HepG2 (cell line): ENCODE measurements around the gene DRD3. TPM values are rescaled to one million over a fixed set of nuclear protein-coding genes. Genes with fewer than 3 reads are reported as not detected.

ENCODE experiments used
- ATAC-seq: fragments of 200-7000 bp; cut with Tn5 transposase; 3 replicates; pipeline ENCODE4 v1.9.1; 2020; ENCODE audit warnings: mild to moderate bottlenecking, moderate library complexity
- BruUV-seq: library from RNA; stranded (reverse); fragments of 400-500 nt; replicated peaks from 2 replicates; lab custom pipeline; 2021; lab: Mats Ljungman, UMichigan
- CTCF ChIA-PET: fragments of 300-600 bp; formaldehyde crosslinking; extraction: SDS; loops from one replicate; lab custom pipeline; 2021; ENCODE audit warnings: low total read pairs, inconsistent platforms, low intra/inter-chr PET ratio; lab: Yijun Ruan, JAX
- POLR2A ChIA-PET: fragments of 350-600 bp; sonication (Branson Sonifier 250); formaldehyde crosslinking; loops from one replicate; lab custom pipeline; 2020; ENCODE audit warnings: antibody characterized with exemption, inconsistent platforms; lab: Yijun Ruan, JAX
- DNase-seq: peaks from one replicate; pipeline ENCODE4 v3.0.0-alpha.2; 2015; ENCODE audit warnings: low spot score
- FAIRE-seq: peaks from 3 replicates; lab custom pipeline; 2011; peaks lifted over from hg19 to GRCh38; lab: Jason Lieb, UNC
- H2AFZ ChIP-seq: one replicate; pipeline ENCODE4 v1.6.1; 2011; ENCODE audit warnings: low read length, inconsistent platforms
- H3K27ac ChIP-seq: fragments of 300-600 bp; 3 replicates; pipeline ENCODE4 v1.8.0; 2011; ENCODE audit warnings: mixed run types, mild to moderate bottlenecking, mixed read lengths, low read length, inconsistent platforms; ENCODE audit not compliant: insufficient read depth; ENCODE audit errors: extremely low read length
- H3K27me3 ChIP-seq, 2 experiments: fragments of 200-600 bp in 1 of 2; 2 replicates in 1 of 2; 3 replicates in 1 of 2; pipeline versions ENCODE4 v1.6.0 to v1.8.0; 2011; ENCODE audit warnings: low read length in 2 of 2, mild to moderate bottlenecking in 2 of 2, moderate library complexity in 2 of 2, inconsistent platforms in 1 of 2; ENCODE audit not compliant: insufficient read depth in 2 of 2, control insufficient read depth in 1 of 2
- H3K36me3 ChIP-seq, 2 experiments: fragments of 200-600 bp in 1 of 2; replicated peaks in 1 of 2; 2 replicates in 1 of 2; 3 replicates in 1 of 2; pipeline versions ENCODE4 v1.5.1 to v1.8.0; 2011; ENCODE audit warnings: low read length in 2 of 2, inconsistent platforms in 1 of 2; ENCODE audit not compliant: insufficient read depth in 2 of 2, control insufficient read depth in 1 of 2
- H3K4me1 ChIP-seq: 2 replicates; pipeline ENCODE4 v1.5.1; 2012; ENCODE audit warnings: low read length, inconsistent platforms; ENCODE audit not compliant: insufficient read depth
- H3K4me2 ChIP-seq: 2 replicates; pipeline ENCODE4 v1.6.0; 2011; ENCODE audit warnings: low read depth, low read length, inconsistent platforms
- H3K4me3 ChIP-seq, 3 experiments: fragments of 200-600 bp in 1 of 3; sonication (generic), shearing (Covaris generic) in 1 of 3; replicated peaks in 1 of 3; 2 replicates each; pipeline ENCODE4 v1.5.1; 2011 to 2016; ENCODE audit warnings: low read length in 3 of 3, inconsistent platforms in 2 of 3, low read depth in 2 of 3, mild to moderate bottlenecking in 2 of 3, control low read depth in 1 of 3, mixed read lengths in 1 of 3; ENCODE audit not compliant: insufficient read depth in 1 of 3
- H3K79me2 ChIP-seq: one replicate; pipeline ENCODE4 v1.6.1; 2011; ENCODE audit warnings: low read length, inconsistent platforms; ENCODE audit not compliant: insufficient read depth
- H3K9ac ChIP-seq: 2 replicates; pipeline ENCODE4 v1.6.0; 2011; ENCODE audit warnings: mild to moderate bottlenecking, low read depth, low read length, inconsistent platforms; ENCODE audit not compliant: insufficient read depth
- H3K9me3 ChIP-seq: 2 replicates; pipeline ENCODE4 v1.5.1; 2012; ENCODE audit warnings: mild to moderate bottlenecking, low read length
- H4K20me1 ChIP-seq: 2 replicates; pipeline ENCODE4 v1.6.0; 2011; ENCODE audit warnings: inconsistent platforms, mild to moderate bottlenecking, low read length, moderate library complexity; ENCODE audit not compliant: insufficient read depth
- EHMT2 ChIP-seq: fragments of 200-600 bp; sonication (generic); IDR thresholded peaks from 2 replicates; pipeline ENCODE4 v1.7.0; 2017; ENCODE audit warnings: antibody characterized with exemption, low read depth, low read length, borderline replicate concordance
- HDAC6 ChIP-seq: fragments of 200-600 bp; sonication (generic); IDR thresholded peaks from 2 replicates; pipeline ENCODE4 v1.7.0; 2017; ENCODE audit warnings: mild to moderate bottlenecking, antibody characterized with exemption, low read length, low read depth
- KMT2A ChIP-seq: sonication (generic); formaldehyde crosslinking; IDR thresholded peaks from 2 replicates; pipeline ENCODE4 v1.4.0; 2020; ENCODE audit warnings: missing genetic modification reagents
- MAFK ChIP-seq, 2 experiments: IDR thresholded peaks in 1 of 2; conservative IDR thresholded peaks in 1 of 2; 2 replicates each; pipeline ENCODE4 v1.6.1; 2011; ENCODE audit warnings: improper control_type of control experiment in 2 of 2, low read length in 2 of 2
- MYNN ChIP-seq: sonication (generic); formaldehyde crosslinking; IDR thresholded peaks from 2 replicates; pipeline ENCODE4 v1.4.0; 2020; ENCODE audit warnings: mild to moderate bottlenecking, low read depth, missing genetic modification reagents
- NFE2L1 ChIP-seq: sonication (generic); formaldehyde crosslinking; IDR thresholded peaks from 2 replicates; pipeline ENCODE4 v1.4.0; 2020; ENCODE audit warnings: missing genetic modification reagents, mild to moderate bottlenecking, borderline replicate concordance
- NRL ChIP-seq: sonication (generic); formaldehyde crosslinking; IDR thresholded peaks from 2 replicates; pipeline ENCODE4 v1.5.0; 2020; ENCODE audit warnings: missing genetic modification reagents, mild to moderate bottlenecking, moderate library complexity, borderline replicate concordance
- RFXANK ChIP-seq: IDR thresholded peaks from 2 replicates; pipeline ENCODE4 v1.6.1; 2016
- SIN3A ChIP-seq: IDR thresholded peaks from 2 replicates; pipeline ENCODE4 v1.6.1; 2011; ENCODE audit warnings: low read depth, mild to moderate bottlenecking, control low read depth, low read length, borderline replicate concordance
- SRSF4 ChIP-seq: fragments of 200-400 bp; formaldehyde crosslinking; IDR thresholded peaks from one replicate; pipeline ENCODE4 v1.6.1; 2018; ENCODE audit warnings: mild to moderate bottlenecking, low read depth, low read length, moderate library complexity; ENCODE audit not compliant: poor library complexity, severe bottlenecking
- ZNF17 ChIP-seq: sonication (generic); formaldehyde crosslinking; IDR thresholded peaks from 2 replicates; pipeline ENCODE4 v1.5.0; 2020; ENCODE audit warnings: mild to moderate bottlenecking, missing genetic modification reagents
- ZNF44 ChIP-seq: sonication (generic); formaldehyde crosslinking; IDR thresholded peaks from 2 replicates; pipeline ENCODE4 v1.5.1; 2020; ENCODE audit warnings: mild to moderate bottlenecking, missing genetic modification reagents
- ZNF549 ChIP-seq: sonication (generic); formaldehyde crosslinking; IDR thresholded peaks from 2 replicates; pipeline ENCODE4 v1.5.0; 2020; ENCODE audit warnings: missing genetic modification reagents
- ZNF619 ChIP-seq: sonication (generic); formaldehyde crosslinking; IDR thresholded peaks from 2 replicates; pipeline ENCODE4 v1.4.0; 2020; ENCODE audit warnings: mild to moderate bottlenecking, missing genetic modification reagents
- ZNF674 ChIP-seq: sonication (generic); formaldehyde crosslinking; IDR thresholded peaks from 2 replicates; pipeline ENCODE4 v1.5.0; 2020; ENCODE audit warnings: low read depth, mild to moderate bottlenecking, missing genetic modification reagents
- ZNF83 ChIP-seq: sonication (generic); formaldehyde crosslinking; IDR thresholded peaks from 2 replicates; pipeline ENCODE4 v1.4.0; 2020; ENCODE audit warnings: missing genetic modification reagents, mild to moderate bottlenecking, borderline replicate concordance
- WGBS: methylation state at CpG from one replicate; pipeline ENCODE4 v1.1.6; 2017; ENCODE audit warnings: low lambda C conversion rate; 5-methylcytosine and 5-hydroxymethylcytosine counted together
- in situ Hi-C: cut with HindIII; loops from 2 replicates; pipeline ENCODE4 v1.10.0; 2017; ENCODE audit warnings: low pct_unique_long_range_greater_than_20kb; ENCODE audit not compliant: extremely low pct_ligation_motif_present
- intact Hi-C: fragments of 100-400 bp; cut with micrococcal nuclease; formaldehyde crosslinking; loops from one replicate; pipeline ENCODE4 v1.10.0; 2022; ENCODE audit not compliant: unreplicated experiment
- polyA plus RNA-seq, 8 experiments: library from polyadenylated mRNA; depleted of rRNA in 3 of 8; stranded (reverse) in 7 of 8; unstranded in 1 of 8; fragments of >200 nt; fragmentation: Illumina TruSeq in 4 of 8; extraction: Trizol in 4 of 8; gene quantifications; 2 replicates each; pipeline versions ENCODE4 v1.2.1 to v1.2.3, GENCODE V29; 2011 to 2016; ENCODE audit warnings: low read depth in 4 of 8, missing spikeins in 1 of 8, mixed read lengths in 1 of 8; ENCODE audit not compliant: insufficient read depth in 1 of 8
- total RNA-seq, 5 experiments: library from RNA; depleted of rRNA; stranded (reverse); fragments of >200 nt; fragmentation: Illumina TruSeq; extraction: Trizol; gene quantifications; 2 replicates each; pipeline ENCODE4 v1.2.3, GENCODE V29; 2016; ENCODE audit warnings: low read depth in 1 of 5
- TF ChIP-seq, protein P1 (sequence below): sonication (generic); formaldehyde crosslinking; IDR thresholded peaks from 2 replicates; pipeline ENCODE4 v1.8.1; 2023; ENCODE audit warnings: mild to moderate bottlenecking, missing genetic modification reagents
- TF ChIP-seq, protein P2 (sequence below): sonication (generic); formaldehyde crosslinking; IDR thresholded peaks from 2 replicates; pipeline ENCODE4 v1.8.0; 2022; ENCODE audit warnings: missing genetic modification reagents, mild to moderate bottlenecking, moderate library complexity, borderline replicate concordance

Gene DRD3
- total and polyA plus RNA-seq, 2 of the 13 experiments (the other 11 are each of a cell fraction or from before 2014, with no cell fraction given): not detected

DNA sequence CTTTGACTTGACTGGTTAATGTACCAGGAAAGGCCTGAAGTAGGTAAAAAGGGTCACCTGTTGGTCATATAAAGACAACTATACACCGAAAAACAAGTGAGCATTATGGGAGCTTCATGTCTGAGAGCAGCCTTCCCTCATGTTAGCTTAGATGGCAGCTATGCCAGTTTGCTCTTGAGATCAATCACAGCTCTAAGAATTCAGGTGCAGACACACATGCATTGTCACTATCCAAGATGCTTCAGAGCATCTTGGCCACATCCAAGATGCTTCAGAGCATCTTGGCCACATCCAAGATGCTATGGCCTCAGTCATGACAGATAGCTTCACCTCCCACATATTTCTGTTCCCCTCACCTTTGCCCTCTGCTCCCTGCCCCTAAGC is 43.0 kb upstream of the DRD3 start:
- DNase-seq (no peak), ATAC-seq (no peak), FAIRE-seq (no peak)
- WGBS: no CpG with 5 or more reads among the region's 1 CpG
- no peak overlapping the region for H3K4me2 ChIP-seq
- intact Hi-C loops: no loop called here
- no peaks in the 10 kb centered on the region for H3K4me1 ChIP-seq
- H3K4me3 ChIP-seq: no peak overlapping the region
- peaks cover 12% of the 10 kb centered on the region for H3K9me3 ChIP-seq
- no peaks in the 10 kb centered on the region for H3K79me2 ChIP-seq
- no peak overlapping the region for H3K9ac ChIP-seq
- no peaks in the 10 kb centered on the region for H4K20me1 ChIP-seq
- H3K27ac ChIP-seq: no peak overlapping the region
- no peak overlapping the region for H2AFZ ChIP-seq
- TF ChIP-seq NFE2L1 (CRISPR knock-in tag) (no peak), ZNF619 (CRISPR knock-in tag) (no peak), EHMT2 (no peak), NRL (CRISPR knock-in tag) (no peak), SRSF4 (no peak), ZNF549 (CRISPR knock-in tag) (no peak), SIN3A (no peak), HDAC6 (no peak), KMT2A (no peak), ZNF44 (CRISPR knock-in tag) (no peak), ZNF17 (CRISPR knock-in tag) (no peak), RFXANK (no peak), MYNN (no peak), ZNF83 (CRISPR knock-in tag) (no peak), MAFK (conservative IDR thresholded peaks at IDR 0.05 in 1 of 2, IDR thresholded peaks at IDR 0.05 in 1 of 2; ENCODE audit: low read length in 2 of 2) (no peak), ZNF674 (CRISPR knock-in tag) (no peak)
- TF ChIP-seq, protein P1, sequence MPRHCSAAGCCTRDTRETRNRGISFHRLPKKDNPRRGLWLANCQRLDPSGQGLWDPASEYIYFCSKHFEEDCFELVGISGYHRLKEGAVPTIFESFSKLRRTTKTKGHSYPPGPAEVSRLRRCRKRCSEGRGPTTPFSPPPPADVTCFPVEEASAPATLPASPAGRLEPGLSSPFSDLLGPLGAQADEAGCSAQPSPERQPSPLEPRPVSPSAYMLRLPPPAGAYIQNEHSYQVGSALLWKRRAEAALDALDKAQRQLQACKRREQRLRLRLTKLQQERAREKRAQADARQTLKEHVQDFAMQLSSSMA (CRISPR knock-in tag): no peak
- TF ChIP-seq, protein P2, sequence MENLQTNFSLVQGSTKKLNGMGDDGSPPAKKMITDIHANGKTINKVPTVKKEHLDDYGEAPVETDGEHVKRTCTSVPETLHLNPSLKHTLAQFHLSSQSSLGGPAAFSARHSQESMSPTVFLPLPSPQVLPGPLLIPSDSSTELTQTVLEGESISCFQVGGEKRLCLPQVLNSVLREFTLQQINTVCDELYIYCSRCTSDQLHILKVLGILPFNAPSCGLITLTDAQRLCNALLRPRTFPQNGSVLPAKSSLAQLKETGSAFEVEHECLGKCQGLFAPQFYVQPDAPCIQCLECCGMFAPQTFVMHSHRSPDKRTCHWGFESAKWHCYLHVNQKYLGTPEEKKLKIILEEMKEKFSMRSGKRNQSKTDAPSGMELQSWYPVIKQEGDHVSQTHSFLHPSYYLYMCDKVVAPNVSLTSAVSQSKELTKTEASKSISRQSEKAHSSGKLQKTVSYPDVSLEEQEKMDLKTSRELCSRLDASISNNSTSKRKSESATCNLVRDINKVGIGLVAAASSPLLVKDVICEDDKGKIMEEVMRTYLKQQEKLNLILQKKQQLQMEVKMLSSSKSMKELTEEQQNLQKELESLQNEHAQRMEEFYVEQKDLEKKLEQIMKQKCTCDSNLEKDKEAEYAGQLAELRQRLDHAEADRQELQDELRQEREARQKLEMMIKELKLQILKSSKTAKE (CRISPR knock-in tag): no peak
- in situ Hi-C loops: no loop called here
- CTCF ChIA-PET: no interaction called here
- H3K36me3 ChIP-seq: no peaks in the 10 kb centered on the region
- POLR2A ChIA-PET: no interaction called here
- peaks cover 0 to 12% of the 10 kb centered on the region in 2 experiments; a peak in 1 of 5 replicates for H3K27me3 ChIP-seq
- no TSS peak for BruUV-seq
